ENCODE measurements around the gene AUTS2.

- TF ChIP-seq CTCF (optimal IDR thresholded peaks at IDR 0.05 in 1 of 3, IDR thresholded peaks at IDR 0.05 in 1 of 3, conservative IDR thresholded peaks at IDR 0.05 in 1 of 3; ENCODE audit: extremely low read depth in 1 of 3, insufficient read depth in 2 of 3, low read length in 3 of 3) (no peak), EZH2 (IDR thresholded peaks at IDR 0.05; ENCODE audit: low read length) (no peak)
These were observed 35.0 kb downstream of the AUTS2 start for GRCh38 chr7:69633122-69633831.
